Measurements from ENCODE around the gene POLR1B.
"Not testable (repeated sequence)": the region's sequence is repeated elsewhere in the genome, so short reads cannot be mapped to it uniquely, and the experiment has no call there.

POLR1B gene

GRCh38 chr2:112602917-112603316, 60.7 kb downstream of the POLR1B start:
- DNase-seq, result no peak

GRCh38 chr2:112603731-112604130, 61.5 kb downstream of the POLR1B start:
- DNase-seq, result no peak

GRCh38 chr2:112604952-112605351, 62.7 kb downstream of the POLR1B start:
- DNase-seq, result no peak

- DNase-seq, result no peak
These were observed 63.7 kb downstream of the POLR1B start for GRCh38 chr2:112605926-112606325.

GRCh38 chr2:112606547-112606946, 64.3 kb downstream of the POLR1B start:
- no peak for DNase-seq

GRCh38 chr2:112607680-112608438, 65.6 kb downstream of the POLR1B start:
- DNase-seq, result no peak

GRCh38 chr2:112609320-112609719, 67.1 kb downstream of the POLR1B start:
- not testable (repeated sequence) for DNase-seq

GRCh38 chr2:112612283-112612682, 70.0 kb downstream of the POLR1B start:
- DNase-seq, result not testable (repeated sequence)

GRCh38 chr2:112614201-112614840, 72.1 kb downstream of the POLR1B start:
- no peak for DNase-seq

- no peak for DNase-seq
These were observed 72.8 kb downstream of the POLR1B start for GRCh38 chr2:112615051-112615450.

- DNase-seq, result not testable (repeated sequence)
These were observed 73.5 kb downstream of the POLR1B start for GRCh38 chr2:112615798-112616197.

- no peak for DNase-seq
These were observed 76.1 kb downstream of the POLR1B start for GRCh38 chr2:112618383-112618782.

- DNase-seq, result no peak
These were observed 79.7 kb downstream of the POLR1B start for GRCh38 chr2:112621790-112622527.

GRCh38 chr2:112622528-112622849, 80.2 kb downstream of the POLR1B start:
- DNase-seq, result no peak

- DNase-seq, result peak; percentile 76
These were observed 81.9 kb downstream of the POLR1B start for GRCh38 chr2:112623913-112624777.

GRCh38 chr2:112625474-112626114, 83.3 kb downstream of the POLR1B start:
- no peak for DNase-seq

- DNase-seq, result peak; percentile 56
These were observed 84.4 kb downstream of the POLR1B start for GRCh38 chr2:112626604-112627059.

Measured in activated gamma-delta T cell treated with Interleukin-2 at 50 U/mL for 16 hours (primary cell).